ENCODE measurements around the gene MSH3.

MSH3 gene

GRCh38 chr5:80654391-80655230 lies at the start of gene MSH3, which contains the start of gene DHFR:
MSH3 (plus strand) TSS chr5:80654652; CDS start chr5:80654728, 76 bp downstream.
DHFR (minus strand) TSS chr5:80654983; CDS start chr5:80654489, 494 bp downstream.
- peak; percentile 98 for DNase-seq

GRCh38 chr5:80607343-80607742 lies 47.1 kb upstream of the MSH3 start:
- DNase-seq: no peak

GRCh38 chr5:80607832-80608231 lies 46.6 kb upstream of the MSH3 start:
- DNase-seq: no peak

GRCh38 chr5:80608731-80609130 lies 45.7 kb upstream of the MSH3 start:
- no peak for DNase-seq

- DNase-seq: no peak
Observed at GRCh38 chr5:80609692-80610091, 44.8 kb upstream of the MSH3 start.

- DNase-seq: no peak
Observed at GRCh38 chr5:80615266-80615914, 39.1 kb upstream of the MSH3 start.

DNA sequence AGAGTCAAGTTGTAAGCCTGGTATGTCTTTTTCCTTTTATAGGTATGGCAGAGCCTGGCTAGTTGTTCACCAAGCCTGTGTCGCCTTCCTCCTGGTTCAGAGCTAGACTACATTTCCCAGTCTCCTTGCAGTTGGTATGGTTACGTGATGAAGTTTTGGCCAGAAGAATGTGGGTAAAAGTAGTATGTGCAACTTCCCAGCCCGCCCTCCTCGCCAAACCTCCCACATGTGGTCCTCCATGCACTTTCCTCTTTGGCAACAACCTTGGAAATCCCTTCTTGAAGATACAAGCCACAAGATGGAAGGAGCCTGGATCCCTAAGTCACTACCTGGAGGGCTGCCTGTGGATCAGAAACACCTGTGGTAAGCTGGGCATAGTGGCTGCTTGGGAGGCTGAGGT lies 36.0 kb upstream of the MSH3 start:
- no peak for DNase-seq

- no peak for DNase-seq
Observed at GRCh38 chr5:80619086-80619485, 35.4 kb upstream of the MSH3 start.

DNA sequence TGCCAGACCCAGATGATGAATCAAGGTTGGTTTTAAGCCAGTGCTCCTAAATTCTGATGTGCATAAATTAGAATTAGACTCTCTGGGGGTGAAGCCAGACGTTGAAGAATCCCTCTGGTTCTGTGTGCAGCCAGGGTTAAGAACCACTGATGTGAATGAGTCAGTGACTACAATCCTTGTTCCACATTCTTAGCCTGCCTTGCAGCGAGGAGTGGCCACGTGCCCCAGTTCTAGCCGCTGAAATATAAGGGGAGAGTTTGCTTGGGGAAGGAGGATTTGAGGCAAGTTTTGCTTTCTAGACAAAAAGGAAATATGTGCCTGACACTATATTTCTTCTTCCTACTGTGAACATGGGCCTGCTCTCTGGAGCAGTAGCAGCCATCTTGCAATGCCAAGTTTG lies 34.2 kb upstream of the MSH3 start:
- DNase-seq: no peak

DNA sequence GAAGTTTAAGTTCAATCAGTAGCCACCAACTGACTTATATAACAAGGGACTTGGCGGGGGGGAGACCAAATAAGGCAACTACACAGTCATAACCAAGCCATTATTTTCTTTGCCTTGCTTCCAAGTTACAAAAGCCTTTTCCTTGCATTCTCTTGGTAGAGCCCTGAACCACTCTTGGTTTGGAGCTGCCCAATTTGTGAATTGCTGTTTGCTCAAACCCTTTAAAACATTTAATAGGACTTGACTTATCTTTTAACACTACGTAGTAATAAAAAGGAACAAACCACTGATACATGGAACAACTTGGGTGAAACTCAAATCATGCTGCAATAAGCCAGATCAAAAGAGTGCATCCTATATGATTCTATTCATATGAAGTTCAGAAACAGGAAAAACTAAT lies 31.7 kb upstream of the MSH3 start:
- no peak for DNase-seq

GRCh38 chr5:80623999-80624398 lies 30.5 kb upstream of the MSH3 start:
- DNase-seq: no peak

- DNase-seq: no peak
Observed at GRCh38 chr5:80625230-80625629, 29.2 kb upstream of the MSH3 start.

DNA sequence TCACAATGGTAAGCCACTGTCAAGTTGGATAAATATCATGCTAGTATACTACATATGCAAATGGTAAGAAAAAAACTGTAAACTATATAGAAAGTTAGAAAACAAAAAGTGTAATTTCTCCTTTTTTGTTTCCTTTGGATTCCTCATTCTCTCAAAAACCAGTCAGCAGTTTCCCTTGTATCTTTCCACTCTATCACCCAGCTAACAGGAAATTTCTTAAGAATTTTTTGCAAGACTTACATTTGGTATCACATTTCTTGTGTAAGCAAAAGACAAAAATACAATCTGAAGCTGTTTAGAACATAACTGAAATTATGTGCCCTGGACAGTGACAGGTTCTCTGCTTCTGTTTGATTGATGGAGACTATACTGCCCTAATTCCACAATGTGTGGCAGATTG lies 25.2 kb upstream of the MSH3 start:
- DNase-seq: no peak

DNA sequence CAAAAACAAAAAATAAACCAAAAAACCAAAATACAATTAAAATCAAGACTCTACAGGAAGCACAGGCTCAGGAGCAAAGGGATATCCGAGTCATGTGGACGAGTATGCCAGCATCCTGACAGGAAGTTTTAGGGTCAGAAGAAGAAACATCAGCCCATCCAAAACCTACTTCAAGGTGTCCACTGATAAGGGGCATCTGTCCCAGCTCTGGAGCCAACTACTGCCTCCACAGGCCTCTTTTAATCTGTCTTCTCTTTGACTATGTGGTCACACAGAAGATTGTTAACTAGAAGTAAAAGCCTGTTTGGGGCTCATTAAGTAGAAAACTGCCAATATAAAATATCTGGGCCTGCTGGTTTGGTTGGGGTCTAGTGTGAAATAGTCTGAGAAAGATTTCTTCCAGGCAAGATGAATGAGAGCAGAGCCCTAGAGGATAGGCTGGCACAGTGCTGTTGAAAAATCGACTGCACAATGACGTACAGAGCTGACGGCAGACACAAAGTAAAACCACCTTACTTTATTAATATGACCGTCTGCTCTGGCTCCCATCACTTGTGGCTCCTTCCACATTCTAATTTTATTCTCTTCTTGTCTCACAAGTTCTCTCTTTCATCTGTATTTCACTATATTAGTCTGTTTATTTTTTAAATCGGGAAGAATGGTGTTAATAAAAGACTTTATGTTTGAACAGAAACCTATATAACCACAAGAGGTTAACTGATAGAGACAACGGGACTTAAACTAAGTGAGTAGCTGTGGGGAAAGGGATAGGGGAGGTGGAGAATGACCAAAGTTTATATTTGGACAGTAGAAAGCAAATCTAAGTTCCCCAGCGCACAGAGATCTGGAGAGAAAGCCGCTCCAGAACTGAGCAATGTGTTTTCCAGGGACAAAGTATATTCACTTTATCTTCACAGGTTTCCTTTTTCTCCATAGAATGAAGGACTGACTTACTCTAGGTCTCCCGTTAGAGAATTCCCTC lies 22.9 kb upstream of the MSH3 start:
- DNase-seq: no peak

GRCh38 chr5:80632700-80633099 lies 21.8 kb upstream of the MSH3 start:
- DNase-seq: no peak

DNA sequence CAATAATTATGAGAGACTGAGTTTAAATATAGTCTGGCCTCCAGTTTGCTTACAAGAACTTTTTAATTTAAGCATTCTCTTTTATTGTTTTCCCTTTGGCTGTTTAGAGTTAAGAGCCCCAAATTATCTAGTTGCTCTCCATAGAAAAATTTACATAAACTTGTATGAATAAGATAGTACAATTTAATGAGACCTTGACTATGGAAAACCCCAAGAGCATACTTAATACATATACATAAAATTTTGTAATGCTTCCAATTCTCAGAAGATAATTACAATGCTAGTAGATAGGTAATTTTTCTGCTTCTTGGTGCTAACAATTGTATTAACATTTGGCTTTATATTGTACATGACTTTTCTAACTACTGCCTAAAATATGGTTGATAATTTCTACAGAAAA lies 20.3 kb upstream of the MSH3 start:
- no peak for DNase-seq

GRCh38 chr5:80641353-80641752 lies 13.1 kb upstream of the MSH3 start:
- DNase-seq: no peak

- no peak for DNase-seq
Observed at GRCh38 chr5:80644900-80645299, 9.6 kb upstream of the MSH3 start.

DNA sequence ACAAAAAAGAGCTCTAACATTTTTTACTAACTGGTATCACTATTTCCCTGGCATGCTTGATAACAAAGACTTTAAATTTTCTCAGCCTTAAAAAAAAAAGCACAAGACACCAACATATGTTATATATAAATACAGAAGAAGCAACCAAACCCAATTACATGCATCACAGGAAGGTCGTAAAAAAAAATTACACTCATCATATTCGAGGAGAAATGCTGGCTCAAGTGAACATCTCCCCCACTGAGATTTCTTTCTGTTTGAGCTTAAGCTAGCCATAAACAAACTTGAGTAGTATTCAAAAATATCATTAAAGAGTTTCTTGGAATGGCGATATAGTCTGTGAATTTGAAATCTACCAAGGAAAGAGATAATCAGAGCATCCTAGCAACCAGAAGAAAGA lies 7.5 kb upstream of the MSH3 start:
- no peak for DNase-seq

DNA sequence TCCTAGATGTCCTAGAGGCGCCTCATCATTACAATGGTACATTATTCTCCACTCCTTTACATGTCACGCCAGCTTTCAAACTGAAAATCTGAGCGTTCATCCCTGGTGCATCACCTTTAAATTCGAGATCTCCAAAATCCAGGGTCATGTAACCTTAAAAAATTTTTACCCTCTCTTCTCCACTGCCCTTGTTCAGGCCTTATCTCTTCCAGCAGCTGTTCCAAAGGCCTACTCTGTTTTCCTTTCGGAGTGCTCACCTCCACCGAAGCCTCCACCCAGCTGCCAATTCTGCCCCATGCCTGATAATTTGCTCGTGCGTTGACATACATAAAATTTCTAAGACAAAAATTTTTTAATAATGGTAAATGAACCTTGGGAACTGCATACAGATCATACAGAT lies 950 bp upstream of the MSH3 start:
- DNase-seq: peak; percentile 30

DNA sequence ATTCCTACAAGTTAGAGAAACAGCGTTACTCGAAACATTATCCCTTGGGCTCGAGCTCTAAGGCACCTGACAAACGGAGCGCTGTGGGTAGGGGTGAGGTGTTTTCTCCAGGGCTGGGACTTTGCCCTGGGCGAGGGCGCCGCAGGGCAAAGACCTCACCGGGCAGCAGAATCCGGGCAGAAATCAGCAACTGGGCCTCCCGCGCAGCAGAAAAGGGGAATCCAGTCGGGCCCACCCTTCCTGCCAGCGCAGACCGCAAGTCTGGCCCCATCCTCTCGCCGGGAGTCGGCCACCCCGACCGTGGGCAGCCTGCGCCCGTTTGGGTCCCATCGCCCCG lies 430 bp upstream of the MSH3 start:
- peak; percentile 57 for DNase-seq

DNA sequence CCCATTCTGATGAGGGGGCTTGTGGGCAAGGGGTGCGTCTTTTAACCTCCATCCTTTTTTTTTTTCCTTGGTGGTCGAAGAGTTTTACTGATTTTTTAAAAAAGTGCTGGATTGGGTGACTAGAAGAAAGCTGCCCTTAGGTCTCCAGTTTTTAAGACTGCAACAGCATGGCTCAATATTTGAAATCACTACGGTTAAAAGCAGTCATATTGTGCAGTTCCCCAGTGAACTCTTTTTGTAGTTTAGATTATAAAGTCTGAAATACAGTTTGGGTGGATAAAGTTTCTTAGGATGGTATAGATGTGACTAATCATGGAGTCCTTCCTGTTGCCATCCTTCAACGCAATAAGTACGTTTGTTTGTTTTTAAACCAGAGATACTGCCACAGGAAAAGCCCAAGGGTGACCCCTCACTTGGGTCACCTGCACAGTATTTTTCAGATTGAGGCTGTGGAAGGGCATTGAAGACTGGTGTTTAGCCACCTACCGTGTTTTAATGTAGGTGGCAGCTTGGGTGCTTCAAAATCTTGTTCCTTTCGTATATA lies 851 bp downstream of the MSH3 start:
- no peak for DNase-seq

GRCh38 chr5:80656425-80656824 lies 2.0 kb downstream of the MSH3 start:
- DNase-seq: no peak

Measured in RPMI8226 (cell line).